IMR-90 (cell line): Measurements from ENCODE around the gene SLC25A24. TPM values are rescaled to one million over a fixed set of nuclear protein-coding genes. Genes with fewer than 3 reads are reported as not detected.

Source experiments
- ATAC-seq: fragments of 200-7000 bp; cut with Tn5 transposase; 2 replicates; pipeline ENCODE4 v1.9.1; 2020; ENCODE audit warnings: low read depth, mild to moderate bottlenecking, moderate library complexity
- BruUV-seq: library from RNA; stranded (reverse); fragments of 400-500 nt; replicated peaks from 2 replicates; lab custom pipeline; 2021; lab: Mats Ljungman, UMichigan
- CTCF ChIA-PET: fragments of 300-600 bp; formaldehyde crosslinking; extraction: SDS; loops from one replicate; lab custom pipeline; 2021; ENCODE audit warnings: antibody characterized with exemption; lab: Yijun Ruan, JAX
- POLR2A ChIA-PET: fragments of 300-600 bp; sonication (Branson Sonifier 250); formaldehyde crosslinking; loops from one replicate; lab custom pipeline; 2022; ENCODE audit warnings: antibody characterized with exemption; ENCODE audit not compliant: unreplicated experiment; lab: Charles Lee
- DNase-seq: peaks from one replicate; pipeline ENCODE4 v3.0.0; 2013
- H2AFZ ChIP-seq: replicated peaks from 2 replicates; pipeline ENCODE3; 2013; ENCODE audit warnings: low read length, mild to moderate bottlenecking; ENCODE audit not compliant: poor library complexity
- H2AK5ac ChIP-seq: 2 replicates; pipeline ENCODE4 v1.6.1; 2013; ENCODE audit warnings: low read depth, low read length, inconsistent platforms
- H2AK9ac ChIP-seq: replicated peaks from 2 replicates; pipeline ENCODE3; 2013; ENCODE audit warnings: mild to moderate bottlenecking, low read depth, low read length, moderate library complexity; ENCODE audit not compliant: poor library complexity
- H2BK120ac ChIP-seq: 2 replicates; pipeline ENCODE4 v1.6.1; 2013; ENCODE audit warnings: low read depth, low read length, inconsistent platforms
- H2BK15ac ChIP-seq: 3 replicates; pipeline ENCODE4 v1.6.1; 2013; ENCODE audit warnings: low read depth, low read length, inconsistent platforms
- H2BK20ac ChIP-seq: 2 replicates; pipeline ENCODE4 v1.6.1; 2013; ENCODE audit warnings: low read depth, mild to moderate bottlenecking, inconsistent platforms, low read length, moderate library complexity
- H2BK5ac ChIP-seq: 2 replicates; pipeline ENCODE4 v1.6.1; 2013; ENCODE audit warnings: mild to moderate bottlenecking, low read depth, low read length, inconsistent platforms; ENCODE audit not compliant: poor library complexity, severe bottlenecking
- H3K14ac ChIP-seq: replicated peaks from 2 replicates; pipeline ENCODE4 v1.6.1; 2013; ENCODE audit warnings: low read depth, low read length, inconsistent platforms
- H3K18ac ChIP-seq: 2 replicates; pipeline ENCODE4 v1.6.1; 2013; ENCODE audit warnings: low read depth, low read length, control low read depth
- H3K23ac ChIP-seq: 2 replicates; pipeline ENCODE4 v1.6.1; 2013; ENCODE audit warnings: low read depth, low read length, inconsistent platforms
- H3K27ac ChIP-seq: 2 replicates; pipeline ENCODE4 v1.5.1; 2013; ENCODE audit warnings: mild to moderate bottlenecking, control low read depth, low read length; ENCODE audit not compliant: insufficient read depth
- H3K27me3 ChIP-seq: 2 replicates; pipeline ENCODE4 v1.6.1; 2013; ENCODE audit warnings: low read length; ENCODE audit not compliant: control insufficient read depth, insufficient read depth
- H3K36me3 ChIP-seq: 2 replicates; pipeline ENCODE4 v1.6.1; 2013; ENCODE audit warnings: low read length, mixed read lengths; ENCODE audit not compliant: control insufficient read depth, insufficient read depth
- H3K4ac ChIP-seq: 2 replicates; pipeline ENCODE4 v1.6.1; 2013; ENCODE audit warnings: low read depth, low read length, inconsistent platforms
- H3K4me1 ChIP-seq: 2 replicates; pipeline ENCODE4 v1.6.1; 2013; ENCODE audit warnings: low read length, mixed read lengths; ENCODE audit not compliant: control insufficient read depth, insufficient read depth
- H3K4me2 ChIP-seq: 2 replicates; pipeline ENCODE4 v1.6.1; 2013; ENCODE audit warnings: low read depth, mild to moderate bottlenecking, control low read depth, low read length, moderate library complexity
- H3K4me3 ChIP-seq: 2 replicates; pipeline ENCODE4 v1.5.1; 2013; ENCODE audit warnings: low read depth, mild to moderate bottlenecking, control low read depth, low read length, moderate library complexity; ENCODE audit not compliant: insufficient read depth
- H3K56ac ChIP-seq: 2 replicates; pipeline ENCODE4 v1.6.1; 2013; ENCODE audit warnings: low read length, inconsistent platforms; ENCODE audit not compliant: insufficient read depth; ENCODE audit errors: extremely low read depth
- H3K79me1 ChIP-seq, 2 experiments: 2 replicates each; pipeline ENCODE4 v1.6.1; 2013; ENCODE audit warnings: low read length in 2 of 2, inconsistent platforms in 1 of 2, low read depth in 1 of 2
- H3K9ac ChIP-seq: 2 replicates; pipeline ENCODE4 v1.6.1; 2013; ENCODE audit warnings: low read depth, low read length, control low read depth
- H3K9me1 ChIP-seq: 2 replicates; pipeline ENCODE4 v1.6.1; 2013; ENCODE audit warnings: low read length, inconsistent platforms; ENCODE audit not compliant: insufficient read depth
- H3K9me3 ChIP-seq: 2 replicates; pipeline ENCODE4 v1.6.1; 2013; ENCODE audit warnings: low read length; ENCODE audit not compliant: control insufficient read depth, insufficient read depth
- H4K20me1 ChIP-seq: 2 replicates; pipeline ENCODE4 v1.6.1; 2013; ENCODE audit warnings: low read length, inconsistent platforms; ENCODE audit not compliant: insufficient read depth
- H4K5ac ChIP-seq: 2 replicates; pipeline ENCODE4 v1.6.1; 2013; ENCODE audit warnings: mild to moderate bottlenecking, low read depth, low read length, control low read depth
- H4K8ac ChIP-seq, 2 experiments: 2 replicates each; pipeline ENCODE4 v1.6.1; 2013; ENCODE audit warnings: low read depth in 2 of 2, low read length in 2 of 2, control low read depth in 1 of 2, inconsistent platforms in 1 of 2
- H4K91ac ChIP-seq: 2 replicates; pipeline ENCODE4 v1.6.1; 2013; ENCODE audit warnings: low read depth, low read length, inconsistent platforms; ENCODE audit not compliant: insufficient read depth
- WGBS, 2 experiments: methylation state at CpG; one replicate each; pipeline versions ENCODE4 v1.1.5 to v1.1.7; 2013; ENCODE audit warnings: missing lambda C conversion rate in 2 of 2; ENCODE audit not compliant: insufficient read length in 1 of 2; ENCODE audit errors: extremely low coverage in 2 of 2; 5-methylcytosine and 5-hydroxymethylcytosine counted together
- dilution Hi-C: fragments of 300-500 bp; cut with HindIII; formaldehyde crosslinking; loops from one replicate; pipeline ENCODE4 v1.14.3; 2018; ENCODE audit warnings: low sequenced_read_pairs; ENCODE audit not compliant: unreplicated experiment
- in situ Hi-C: fragments of 300-500 bp; cut with MboI; formaldehyde crosslinking; loops from 3 replicates; pipeline ENCODE4 v1.14.3; 2019; ENCODE audit warnings: low sequenced_read_pairs, inconsistent platforms, mixed read lengths
- intact Hi-C: fragments of 100-400 bp; cut with micrococcal nuclease; formaldehyde crosslinking; loops from 2 replicates; pipeline ENCODE4 v1.10.0; 2022
- polyA plus RNA-seq, 3 experiments: library from polyadenylated mRNA; depleted of rRNA; stranded (reverse); fragments of >200 nt; gene quantifications; 2 replicates each; pipeline ENCODE4 v1.2.3, GENCODE V29; 2012; ENCODE audit warnings: low replicate concordance in 1 of 3
- total RNA-seq: library from RNA; depleted of rRNA; stranded (reverse); fragments of >200 nt; gene quantifications from 2 replicates; pipeline ENCODE4 v1.2.3, GENCODE V29; 2012
- TF ChIP-seq, protein P1 (sequence below): conservative IDR thresholded peaks from 2 replicates; pipeline ENCODE4 v1.5.1; 2012; ENCODE audit warnings: mild to moderate bottlenecking, low read depth, low read length, improper control_type of control experiment

The SLC25A24 gene
- total and polyA plus RNA-seq, 2 of the 4 experiments (the other 2 are of a cell fraction): 19.4 to 20.4 TPM

DNA sequence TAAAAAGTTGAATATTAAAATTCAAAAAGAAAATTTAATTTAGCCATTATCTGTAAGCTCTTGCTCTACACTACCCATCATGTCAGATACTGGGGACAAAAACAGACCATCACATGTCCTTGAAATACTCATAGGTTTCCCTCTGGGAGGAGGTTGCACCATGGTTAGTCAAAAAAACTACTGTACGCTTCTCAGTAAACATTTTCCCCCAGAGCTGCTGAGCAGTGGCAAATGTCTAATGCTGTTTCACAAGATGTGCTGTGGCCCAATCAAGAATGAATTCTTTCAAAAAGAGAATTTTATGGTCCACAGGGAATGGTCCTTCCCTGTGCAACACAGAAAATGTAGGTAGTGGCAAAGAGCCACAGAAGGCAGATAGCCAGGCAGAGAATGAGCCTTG is 6.1 kb downstream of the SLC25A24 start:
- TF ChIP-seq, protein P1, sequence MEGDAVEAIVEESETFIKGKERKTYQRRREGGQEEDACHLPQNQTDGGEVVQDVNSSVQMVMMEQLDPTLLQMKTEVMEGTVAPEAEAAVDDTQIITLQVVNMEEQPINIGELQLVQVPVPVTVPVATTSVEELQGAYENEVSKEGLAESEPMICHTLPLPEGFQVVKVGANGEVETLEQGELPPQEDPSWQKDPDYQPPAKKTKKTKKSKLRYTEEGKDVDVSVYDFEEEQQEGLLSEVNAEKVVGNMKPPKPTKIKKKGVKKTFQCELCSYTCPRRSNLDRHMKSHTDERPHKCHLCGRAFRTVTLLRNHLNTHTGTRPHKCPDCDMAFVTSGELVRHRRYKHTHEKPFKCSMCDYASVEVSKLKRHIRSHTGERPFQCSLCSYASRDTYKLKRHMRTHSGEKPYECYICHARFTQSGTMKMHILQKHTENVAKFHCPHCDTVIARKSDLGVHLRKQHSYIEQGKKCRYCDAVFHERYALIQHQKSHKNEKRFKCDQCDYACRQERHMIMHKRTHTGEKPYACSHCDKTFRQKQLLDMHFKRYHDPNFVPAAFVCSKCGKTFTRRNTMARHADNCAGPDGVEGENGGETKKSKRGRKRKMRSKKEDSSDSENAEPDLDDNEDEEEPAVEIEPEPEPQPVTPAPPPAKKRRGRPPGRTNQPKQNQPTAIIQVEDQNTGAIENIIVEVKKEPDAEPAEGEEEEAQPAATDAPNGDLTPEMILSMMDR: no peak
- Histone ChIP-seq H3K9ac (no peak overlapping the region), H3K9me3 (no peaks in the 10 kb centered on the region), H3K4me1 (peaks cover 2% of the 10 kb centered on the region; the same call in 1 of the 2 replicates), H3K27me3 (no peaks in the 10 kb centered on the region), H3K14ac (no peak overlapping the region), H2AK5ac (no peak overlapping the region), H2AFZ (no peak overlapping the region), H3K27ac (no peak overlapping the region), H2BK5ac (no peak overlapping the region), H2BK15ac (no peak overlapping the region), H3K4me3 (no peak overlapping the region), H3K9me1 (peaks cover 9% of the 10 kb centered on the region; the same call in 1 of the 2 replicates), H4K8ac (no peak overlapping the region), H3K56ac (no peak overlapping the region), H2BK20ac (no peak overlapping the region), H3K36me3 (peaks cover 19% of the 10 kb centered on the region), H3K23ac (no peak overlapping the region), H4K91ac (no peak overlapping the region), H4K5ac (no peak overlapping the region), H3K18ac (no peak overlapping the region), H2AK9ac (no peak overlapping the region), H3K79me1 (peaks cover 6 to 60% of the 10 kb centered on the region in 2 experiments), H3K4me2 (no peak overlapping the region), H4K20me1 (peaks cover 47% of the 10 kb centered on the region; the same call in 1 of the 2 replicates), H3K4ac (no peak overlapping the region), H2BK120ac (no peak overlapping the region)
- CTCF ChIA-PET: no interaction called here
- in situ Hi-C loops (no loop called here), dilution Hi-C loops (no loop called here), intact Hi-C loops (no loop called here)
- ATAC-seq (no peak), DNase-seq (no peak)
- WGBS, 2 experiments: no CpG with 5 or more reads among the region's 1 CpG
- POLR2A ChIA-PET: no interaction called here
- no TSS peak for BruUV-seq
